Tibial artery (tissue), 4 donors: ENCODE data around the gene GNG7.
"Not testable (repeated sequence)": the region's sequence is repeated elsewhere in the genome, so short reads cannot be mapped to it uniquely, and the experiment has no call there.

Experiments used
- DNase-seq, 2 donors: peaks; one replicate each; pipeline ENCODE4 v3.0.0-alpha.2; 2019
- H3K27ac ChIP-seq, 2 donors: fragments of 200-600 bp; sonication (generic) in 1 of 2; 1 replicate in 1 of 2; 2 replicates in 1 of 2; pipeline ENCODE4 v1.5.1; 2018 to 2019; ENCODE audit warnings: mild to moderate bottlenecking in 1 of 2
- H3K27me3 ChIP-seq, 2 donors: fragments of 200-600 bp; sonication (generic) in 1 of 2; one replicate each; pipeline versions ENCODE4 v1.5.1 to v1.6.0; 2016 to 2019
- H3K36me3 ChIP-seq, 3 donors: fragments of 200-600 bp; sonication (generic) in 2 of 3; one replicate each; pipeline ENCODE4 v1.5.1; 2016 to 2019; ENCODE audit warnings: mild to moderate bottlenecking in 2 of 3
- H3K4me1 ChIP-seq, 4 donors: fragments of 200-600 bp; sonication (generic) in 2 of 4; 1 replicate in 3 of 4; 2 replicates in 1 of 4; pipeline ENCODE4 v1.5.1; 2016 to 2019
- H3K4me3 ChIP-seq, 2 donors: fragments of 200-600 bp; sonication (generic) in 1 of 2; 1 replicate in 1 of 2; 2 replicates in 1 of 2; pipeline ENCODE4 v1.5.1; 2018 to 2019; ENCODE audit warnings: mild to moderate bottlenecking in 2 of 2
- H3K9me3 ChIP-seq, 3 donors: fragments of 200-600 bp; sonication (generic) in 1 of 3; one replicate each; pipeline ENCODE4 v1.5.1; 2016 to 2019
- intact Hi-C: fragments of 100-400 bp; cut with DNase I; formaldehyde crosslinking; loops from one replicate; pipeline ENCODE4 v1.15.0; 2023; ENCODE audit warnings: low total_unique reads
- TF ChIP-seq, protein P1 (sequence below), 2 experiments: fragments of 200-600 bp in 1 of 2; fragments of 450-650 bp in 1 of 2; IDR thresholded peaks; one replicate each; pipeline ENCODE4 v1.5.1; 2017 to 2019; ENCODE audit warnings: antibody characterized with exemption in 2 of 2, mild to moderate bottlenecking in 1 of 2, moderate library complexity in 1 of 2

Gene GNG7

DNA sequence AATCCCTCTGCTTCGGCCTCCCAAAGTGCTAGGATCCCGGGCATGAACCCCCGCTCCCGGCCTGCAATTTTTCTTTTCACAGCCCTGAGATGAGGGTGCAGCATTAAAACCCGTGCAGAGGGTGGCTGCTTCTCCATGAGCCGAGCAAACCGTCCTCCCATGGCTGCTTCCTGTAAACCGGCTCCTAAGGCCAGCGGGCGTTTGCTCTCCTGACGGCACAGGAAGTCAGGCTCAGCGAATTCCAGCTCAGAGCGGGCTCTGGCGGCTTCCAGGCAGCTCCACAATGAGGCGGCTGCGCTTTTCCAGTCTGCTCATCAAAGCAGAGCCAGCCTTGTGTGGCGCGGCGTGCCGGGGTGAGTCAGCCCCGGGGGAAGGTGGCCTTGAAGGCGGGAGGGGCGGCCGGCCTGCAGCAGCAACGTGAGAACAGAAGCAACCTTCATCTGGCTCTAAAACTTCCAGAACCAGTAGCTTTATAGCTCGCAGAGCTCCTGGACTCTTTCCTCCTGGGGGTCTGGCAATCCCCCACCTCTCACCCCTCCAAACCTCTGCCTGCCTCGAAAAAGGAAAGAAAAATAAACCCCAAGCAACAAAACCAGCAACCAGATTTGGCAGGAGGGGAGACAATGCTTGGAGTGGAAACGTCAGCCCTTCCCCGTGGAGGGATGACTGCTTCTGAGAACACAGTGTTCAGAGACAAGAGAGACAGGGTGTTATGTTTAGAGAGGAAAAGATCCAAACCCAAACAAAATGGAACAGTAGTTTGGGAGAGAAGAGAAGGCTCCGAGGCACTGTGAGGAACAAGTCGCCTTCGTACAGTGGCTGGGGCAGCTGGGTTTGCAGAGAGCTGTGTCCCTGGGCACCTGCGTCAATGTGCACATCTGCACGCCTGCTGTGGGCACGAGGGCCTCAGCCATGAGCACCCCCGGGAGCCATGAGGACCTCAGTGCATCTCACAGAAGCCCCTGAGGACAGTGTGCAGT lies 158.7 kb downstream of the GNG7 start:
- TF ChIP-seq, protein P1, sequence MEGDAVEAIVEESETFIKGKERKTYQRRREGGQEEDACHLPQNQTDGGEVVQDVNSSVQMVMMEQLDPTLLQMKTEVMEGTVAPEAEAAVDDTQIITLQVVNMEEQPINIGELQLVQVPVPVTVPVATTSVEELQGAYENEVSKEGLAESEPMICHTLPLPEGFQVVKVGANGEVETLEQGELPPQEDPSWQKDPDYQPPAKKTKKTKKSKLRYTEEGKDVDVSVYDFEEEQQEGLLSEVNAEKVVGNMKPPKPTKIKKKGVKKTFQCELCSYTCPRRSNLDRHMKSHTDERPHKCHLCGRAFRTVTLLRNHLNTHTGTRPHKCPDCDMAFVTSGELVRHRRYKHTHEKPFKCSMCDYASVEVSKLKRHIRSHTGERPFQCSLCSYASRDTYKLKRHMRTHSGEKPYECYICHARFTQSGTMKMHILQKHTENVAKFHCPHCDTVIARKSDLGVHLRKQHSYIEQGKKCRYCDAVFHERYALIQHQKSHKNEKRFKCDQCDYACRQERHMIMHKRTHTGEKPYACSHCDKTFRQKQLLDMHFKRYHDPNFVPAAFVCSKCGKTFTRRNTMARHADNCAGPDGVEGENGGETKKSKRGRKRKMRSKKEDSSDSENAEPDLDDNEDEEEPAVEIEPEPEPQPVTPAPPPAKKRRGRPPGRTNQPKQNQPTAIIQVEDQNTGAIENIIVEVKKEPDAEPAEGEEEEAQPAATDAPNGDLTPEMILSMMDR (IDR thresholded peaks at IDR 0.05): peak in 1 of 2 experiments; percentile 6
- intact Hi-C loops: loop anchor here (1.0 to 2.0 kb wide), 2 partner anchors 49 to 65 kb away; no protein-coding TSS in a partner anchor
- Histone ChIP-seq H3K4me1 (peaks cover 17 to 81% (median 65%) of the 10 kb centered on the region in 4 donors), H3K27ac (peak overlapping the region; percentile 86 to 96), H3K36me3 (no peaks in the 10 kb centered on the region), H3K27me3 (no peaks in the 10 kb centered on the region), H3K4me3 (peak overlapping the region; percentile 25 to 44), H3K9me3 (no peaks in the 10 kb centered on the region)
- peak; percentile 96 to 98 for DNase-seq

DNA sequence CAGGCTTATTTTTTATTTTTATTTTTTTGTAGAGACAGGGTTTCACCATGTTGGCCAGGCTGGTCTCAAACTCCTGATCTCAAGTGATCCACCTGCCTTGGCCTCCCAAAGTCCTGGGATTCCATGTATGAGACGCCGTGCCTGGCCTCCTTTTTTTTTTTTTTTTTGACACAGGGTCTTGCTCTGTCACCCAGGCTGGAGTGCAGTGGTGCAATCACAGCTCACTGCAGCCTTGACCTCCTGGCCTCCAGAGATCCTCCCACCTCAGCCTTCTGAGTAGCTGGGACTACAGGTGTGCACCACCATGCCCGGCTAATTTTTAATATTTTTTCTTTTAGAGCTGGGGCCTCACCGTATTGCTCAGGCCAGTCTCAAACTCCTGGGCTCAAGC lies 159.4 kb downstream of the GNG7 start:
- Histone ChIP-seq H3K4me3 (peak overlapping the region; percentile 25 to 44), H3K4me1 (peaks cover 17 to 81% (median 65%) of the 10 kb centered on the region in 4 donors), H3K27ac (peak overlapping the region; percentile 86 to 96)
- not testable (repeated sequence) for H3K9me3 ChIP-seq, H3K36me3 ChIP-seq, H3K27me3 ChIP-seq, DNase-seq
- intact Hi-C loops: loop anchor here (1.0 kb wide), 1 partner anchor 65 kb away; no protein-coding TSS in a partner anchor

DNA sequence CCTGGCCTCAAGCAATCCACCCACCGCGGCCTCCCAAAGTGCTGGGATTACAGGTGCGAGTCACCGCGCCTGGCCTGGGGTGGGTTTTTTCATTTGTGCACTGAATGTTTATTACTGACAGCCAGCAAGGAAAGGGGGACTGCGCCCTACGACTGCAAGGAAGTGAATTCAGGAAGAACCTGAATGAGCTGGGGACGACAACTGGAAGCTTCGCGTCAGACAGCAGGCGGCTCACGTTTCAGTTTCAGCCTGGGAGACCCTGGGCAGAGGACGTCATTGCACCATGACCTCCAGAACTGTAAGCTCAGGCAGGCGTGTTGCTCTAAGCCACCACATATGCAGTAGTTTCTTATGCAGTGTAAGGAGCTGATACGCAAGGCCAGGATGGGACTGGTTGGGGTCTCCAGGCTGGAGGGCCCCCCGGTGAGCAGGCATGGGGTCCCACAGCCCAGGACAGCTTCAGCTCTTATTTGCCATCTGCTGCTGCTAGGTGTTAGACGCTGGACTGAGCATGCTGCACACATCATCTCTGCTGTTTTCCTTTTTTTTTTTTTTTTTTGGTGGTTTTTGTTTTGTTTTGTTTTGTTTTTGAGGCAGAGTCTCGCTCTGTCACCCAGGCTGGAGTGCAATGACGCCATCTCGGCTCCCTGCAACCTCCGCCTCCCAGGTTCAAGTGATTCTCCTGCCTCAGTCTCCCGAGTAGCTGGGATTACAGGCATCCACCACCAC lies 160.0 kb downstream of the GNG7 start:
- peak overlapping the region; percentile 86 to 96 for H3K27ac ChIP-seq
- H3K36me3 ChIP-seq: no peaks in the 10 kb centered on the region
- H3K4me3 ChIP-seq: peak overlapping the region in 1 of 2 donors; percentile 44
- intact Hi-C loops: loop anchor here (1.0 kb wide), 1 partner anchor 64 kb away; no protein-coding TSS in a partner anchor
- peaks cover 17 to 78% (median 65%) of the 10 kb centered on the region in 4 donors for H3K4me1 ChIP-seq
- DNase-seq: no peak
- H3K9me3 ChIP-seq: no peaks in the 10 kb centered on the region
- no peaks in the 10 kb centered on the region for H3K27me3 ChIP-seq
- TF ChIP-seq, protein P1 (IDR thresholded peaks at IDR 0.05): no peak

DNA sequence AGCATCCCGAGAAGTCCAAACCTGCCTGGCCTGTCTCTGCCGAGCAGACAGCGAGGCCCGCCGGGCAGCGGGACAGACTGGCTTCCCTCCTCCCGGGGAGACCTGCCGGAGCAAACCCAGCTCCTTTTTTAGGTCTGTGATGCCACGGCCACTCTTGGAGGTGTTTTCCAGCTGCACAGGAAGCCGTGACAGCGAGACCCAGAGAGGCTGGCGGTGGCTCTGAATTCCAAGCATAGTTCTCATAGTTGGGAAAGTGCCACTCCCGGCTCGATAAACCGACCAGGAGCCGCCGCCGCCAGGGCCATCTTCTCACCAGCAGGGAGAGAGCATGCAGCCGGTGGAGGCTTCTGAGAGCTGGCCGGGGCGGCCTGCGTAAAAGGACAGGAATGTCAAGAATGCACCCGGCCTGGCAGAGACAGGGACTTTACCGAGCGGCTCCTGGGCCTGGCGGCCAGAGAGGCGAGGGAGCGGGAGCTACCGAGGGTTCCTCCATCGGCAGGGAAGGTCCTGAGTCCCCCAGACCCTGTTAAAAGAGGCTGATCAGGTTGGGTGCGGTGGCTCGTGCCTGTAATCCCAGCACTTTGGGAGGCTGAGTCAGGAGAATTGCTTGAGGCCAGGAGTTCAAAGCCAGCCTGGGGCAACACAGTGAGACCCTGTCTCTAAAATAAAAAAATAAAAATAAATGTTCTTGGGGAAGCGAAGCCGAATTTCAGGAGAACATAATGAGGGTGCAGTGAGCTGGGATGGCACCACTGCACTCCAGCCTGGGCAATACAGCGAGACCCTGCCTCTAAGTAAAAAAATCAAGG lies 161.6 kb downstream of the GNG7 start:
- no peaks in the 10 kb centered on the region for H3K9me3 ChIP-seq
- peak overlapping the region; percentile 86 to 96 for H3K27ac ChIP-seq
- H3K27me3 ChIP-seq: no peaks in the 10 kb centered on the region
- peak; percentile 86 to 93 for DNase-seq
- peaks cover 14 to 62% (median 52%) of the 10 kb centered on the region in 4 donors for H3K4me1 ChIP-seq
- H3K4me3 ChIP-seq: peak overlapping the region; percentile 19 to 33
- intact Hi-C loops: no loop called here
- TF ChIP-seq, protein P1 (IDR thresholded peaks at IDR 0.05): peak; percentile 31 to 40
- no peaks in the 10 kb centered on the region for H3K36me3 ChIP-seq

DNA sequence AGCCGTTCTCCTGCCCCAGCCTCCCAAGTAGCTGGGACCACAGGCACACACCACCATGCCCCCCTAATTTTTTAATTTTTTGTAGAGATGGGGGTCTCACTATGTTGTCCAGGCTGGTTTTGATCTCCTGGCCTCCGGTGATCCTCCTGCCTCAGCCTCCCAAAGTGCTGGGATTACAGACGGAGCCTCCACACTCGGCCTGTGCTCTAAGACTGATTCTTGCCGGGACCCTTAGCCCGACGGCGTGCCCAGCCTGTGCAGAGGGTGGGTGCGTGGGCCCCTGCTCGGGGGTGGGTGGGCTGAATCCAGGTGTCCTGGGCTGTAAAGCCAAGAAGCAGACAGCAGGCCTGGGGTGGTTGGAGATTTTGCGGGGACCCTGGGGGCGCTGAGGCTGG lies 162.2 kb downstream of the GNG7 start:
- Histone ChIP-seq H3K27ac (peak overlapping the region; percentile 86 to 96), H3K4me3 (peak overlapping the region; percentile 19 to 33), H3K4me1 (peaks cover 10 to 56% (median 47%) of the 10 kb centered on the region in 4 donors), H3K9me3 (no peaks in the 10 kb centered on the region), H3K36me3 (no peaks in the 10 kb centered on the region), H3K27me3 (no peaks in the 10 kb centered on the region)
- intact Hi-C loops: no loop called here
- TF ChIP-seq, protein P1 (IDR thresholded peaks at IDR 0.05): no peak
- no peak for DNase-seq
